Measurements from ENCODE around the gene ZNF283. TPM values are rescaled to one million over a fixed set of nuclear protein-coding genes. Genes with fewer than 3 reads are reported as not detected.

ZNF283 gene
- total and polyA plus RNA-seq, 4 donors, result 11.8 to 37.7 (median 17.1) TPM

Other genes with a start within 250 kb of the ZNF283 start
- 10 to 100 TPM; 25.2 to 60.9 TPM for gene IRGQ, start 231.2 kb upstream of the ZNF283 start, total RNA-seq
- 10 to 100 TPM; 40.9 to 50.9 TPM for gene IRGQ, start 231.2 kb upstream of the ZNF283 start, polyA plus RNA-seq (ENCODE audit: insufficient read length in 2 of 2)
- 10 to 100 TPM in 1 of 2 donors, 1 to 10 TPM in 1; 8.0 to 12.1 TPM for gene ZNF576, start 230.7 kb upstream of the ZNF283 start, total RNA-seq
- gene ZNF576, start 230.7 kb upstream of the ZNF283 start, polyA plus RNA-seq (ENCODE audit: insufficient read length in 2 of 2), result 10 to 100 TPM; 18.4 to 18.8 TPM
- gene SRRM5, start 215.2 kb upstream of the ZNF283 start, total RNA-seq, result under 1 TPM; 0.10 to 0.22 TPM
- 1 to 10 TPM; 1.2 to 2.5 TPM for gene SRRM5, start 215.2 kb upstream of the ZNF283 start, polyA plus RNA-seq (ENCODE audit: insufficient read length in 2 of 2)
- gene ZNF428, start 207.7 kb upstream of the ZNF283 start, total RNA-seq, result 100 to 1,000 TPM in 1 of 2 donors, 10 to 100 TPM in 1; 66.1 to 123 TPM
- 100 to 1,000 TPM; 290 to 305 TPM for gene ZNF428, start 207.7 kb upstream of the ZNF283 start, polyA plus RNA-seq (ENCODE audit: insufficient read length in 2 of 2)
- gene CADM4, start 187.5 kb upstream of the ZNF283 start, total RNA-seq, result 10 to 100 TPM; 92.3 to 99.3 TPM
- gene CADM4, start 187.5 kb upstream of the ZNF283 start, polyA plus RNA-seq (ENCODE audit: insufficient read length in 2 of 2), result 100 to 1,000 TPM; 313 to 325 TPM
- gene PLAUR, start 157.2 kb upstream of the ZNF283 start, total RNA-seq, result 1 to 10 TPM; 6.9 to 9.0 TPM
- 1 to 10 TPM; 5.7 to 7.4 TPM for gene PLAUR, start 157.2 kb upstream of the ZNF283 start, polyA plus RNA-seq (ENCODE audit: insufficient read length in 2 of 2)
- gene IRGC, start 111.2 kb upstream of the ZNF283 start, total RNA-seq, result not detected
- not detected for gene IRGC, start 111.2 kb upstream of the ZNF283 start, polyA plus RNA-seq (ENCODE audit: insufficient read length in 2 of 2)
- gene SMG9, start 72.4 kb upstream of the ZNF283 start, total RNA-seq, result 10 to 100 TPM in 1 of 2 donors, 1 to 10 TPM in 1; 9.2 to 36.6 TPM
- 100 to 1,000 TPM in 1 of 2 donors, 10 to 100 TPM in 1; 76.5 to 110 TPM for gene SMG9, start 72.4 kb upstream of the ZNF283 start, polyA plus RNA-seq (ENCODE audit: insufficient read length in 2 of 2)
- gene KCNN4, start 46.3 kb upstream of the ZNF283 start, total RNA-seq, result 1 to 10 TPM in 1 of 2 donors, under 1 TPM in 1; 0.83 to 1.1 TPM
- gene KCNN4, start 46.3 kb upstream of the ZNF283 start, polyA plus RNA-seq (ENCODE audit: insufficient read length in 2 of 2), result under 1 TPM; 0.62 to 0.79 TPM
- 1 to 10 TPM; 2.3 to 7.1 TPM for gene LYPD5, start 24.9 kb upstream of the ZNF283 start, total RNA-seq
- gene LYPD5, start 24.9 kb upstream of the ZNF283 start, polyA plus RNA-seq (ENCODE audit: insufficient read length in 2 of 2), result 1 to 10 TPM; 7.3 to 8.5 TPM
- 10 to 100 TPM in 1 of 2 donors, 1 to 10 TPM in 1; 8.5 to 11.6 TPM for gene ZNF404, start 56.6 kb downstream of the ZNF283 start, total RNA-seq
- 10 to 100 TPM; 16.1 to 19.3 TPM for gene ZNF404, start 56.6 kb downstream of the ZNF283 start, polyA plus RNA-seq (ENCODE audit: insufficient read length in 2 of 2)
- gene ZNF45, start 108.0 kb downstream of the ZNF283 start, total RNA-seq, result 10 to 100 TPM; 20.6 to 31.6 TPM
- gene ZNF45, start 108.0 kb downstream of the ZNF283 start, polyA plus RNA-seq (ENCODE audit: insufficient read length in 2 of 2), result 10 to 100 TPM; 18.1 to 22.1 TPM
- gene ZNF221, start 123.9 kb downstream of the ZNF283 start, total RNA-seq, result 10 to 100 TPM; 18.2 to 18.3 TPM
- gene ZNF221, start 123.9 kb downstream of the ZNF283 start, polyA plus RNA-seq (ENCODE audit: insufficient read length in 2 of 2), result 1 to 10 TPM; 6.2 to 8.4 TPM
- 10 to 100 TPM; 12.3 to 14.5 TPM for gene ZNF155, start 156.9 kb downstream of the ZNF283 start, total RNA-seq
- 10 to 100 TPM; 10.2 to 15.0 TPM for gene ZNF155, start 156.9 kb downstream of the ZNF283 start, polyA plus RNA-seq (ENCODE audit: insufficient read length in 2 of 2)
- 1 to 10 TPM; 6.3 to 7.8 TPM for gene ZNF230, start 175.6 kb downstream of the ZNF283 start, total RNA-seq
- 1 to 10 TPM; 4.9 to 5.3 TPM for gene ZNF230, start 175.6 kb downstream of the ZNF283 start, polyA plus RNA-seq (ENCODE audit: insufficient read length in 2 of 2)
- 1 to 10 TPM; 9.4 to 9.9 TPM for gene ZNF222, start 198.1 kb downstream of the ZNF283 start, total RNA-seq
- gene ZNF222, start 198.1 kb downstream of the ZNF283 start, polyA plus RNA-seq (ENCODE audit: insufficient read length in 2 of 2), result 1 to 10 TPM; 9.6 to 9.9 TPM
- gene ZNF223, start 224.7 kb downstream of the ZNF283 start, total RNA-seq, result 10 to 100 TPM; 11.1 to 14.4 TPM
- 10 to 100 TPM in 1 of 2 donors, 1 to 10 TPM in 1; 9.6 to 11.8 TPM for gene ZNF223, start 224.7 kb downstream of the ZNF283 start, polyA plus RNA-seq (ENCODE audit: insufficient read length in 2 of 2)
- gene ZNF284, start 244.8 kb downstream of the ZNF283 start, total RNA-seq, result 1 to 10 TPM; 6.4 to 6.8 TPM
- 1 to 10 TPM; 4.6 to 6.4 TPM for gene ZNF284, start 244.8 kb downstream of the ZNF283 start, polyA plus RNA-seq (ENCODE audit: insufficient read length in 2 of 2)